Vagina (tissue), 2 donors: ENCODE data around the gene RBM20.

Experiments
- POLR2A ChIP-seq, 2 donors: fragments of 450-650 bp; IDR thresholded peaks; one replicate each; pipeline ENCODE4 v1.6.1; 2017; ENCODE audit warnings: antibody characterized with exemption in 2 of 2, mild to moderate bottlenecking in 2 of 2, moderate library complexity in 2 of 2
- POLR2AphosphoS5 ChIP-seq, 2 donors: sonication (generic); formaldehyde crosslinking; IDR thresholded peaks; one replicate each; pipeline ENCODE4 v1.9.0; 2017; ENCODE audit warnings: antibody characterized with exemption in 2 of 2, mild to moderate bottlenecking in 2 of 2, low read depth in 1 of 2; ENCODE audit not compliant: insufficient read depth in 1 of 2

DNA sequence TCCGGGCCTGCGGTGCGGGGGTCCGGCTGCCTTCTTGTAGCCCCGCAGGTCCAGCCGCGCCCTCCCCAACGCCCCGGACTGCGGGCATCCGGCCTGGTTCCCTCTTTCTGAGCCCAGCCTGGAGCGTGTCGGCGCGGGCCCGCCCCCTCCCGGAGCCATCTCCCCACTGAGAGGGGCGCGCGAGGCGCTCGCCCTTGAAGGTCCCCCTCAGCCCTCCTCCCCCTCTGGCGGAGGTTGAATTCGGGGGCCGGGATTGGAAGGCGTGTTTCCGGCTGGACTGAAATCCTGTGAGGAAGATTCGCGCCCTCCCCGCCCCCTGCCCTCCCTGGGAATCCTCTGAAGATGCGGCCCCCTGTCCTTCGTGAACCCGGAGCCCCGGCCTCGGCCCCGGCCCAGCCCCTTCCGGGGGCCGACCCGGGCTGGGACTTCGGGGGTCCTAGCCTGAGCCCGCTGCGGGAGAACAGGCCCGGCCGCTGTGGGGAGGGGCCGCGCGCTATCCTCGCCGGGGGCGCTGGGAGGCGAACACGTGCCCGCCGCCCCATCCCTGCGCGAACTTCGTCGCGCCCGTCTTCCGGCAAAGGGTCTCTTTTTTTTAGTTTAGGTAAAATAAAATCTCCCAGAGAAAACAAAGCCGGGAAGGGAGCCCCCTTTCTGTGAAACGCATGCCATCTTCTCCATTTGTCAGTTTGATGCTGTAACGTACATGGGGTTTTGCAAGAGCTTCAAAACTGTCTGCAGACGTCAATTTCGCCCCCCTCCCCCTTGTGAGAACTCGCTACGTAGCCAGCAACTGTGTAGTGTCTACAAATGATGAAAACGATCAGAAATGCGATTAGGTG is 228.2 kb downstream of the RBM20 start:
- TF ChIP-seq POLR2A (IDR thresholded peaks at IDR 0.05) = no peak
- TF ChIP-seq POLR2AphosphoS5 (IDR thresholded peaks at IDR 0.05; ENCODE audit: insufficient read depth in 1 of 2, low read depth in 1 of 2) = no peak
